Testis (tissue), 3 donors: Measurements from ENCODE around the gene PODXL2. TPM values are rescaled to one million over a fixed set of nuclear protein-coding genes. Genes with fewer than 3 reads are reported as not detected.

Source experiments
- DNase-seq: peaks from one replicate; pipeline ENCODE4 v3.0.0-alpha.2; 2019
- H3K27ac ChIP-seq, 2 donors: fragments of 200-600 bp; sonication (generic); one replicate each; pipeline ENCODE4 v1.5.1; 2019
- H3K27me3 ChIP-seq: fragments of 200-600 bp; sonication (generic); one replicate; pipeline ENCODE4 v1.5.1; 2019
- H3K36me3 ChIP-seq: fragments of 200-600 bp; sonication (generic); one replicate; pipeline ENCODE4 v1.5.1; 2017; ENCODE audit warnings: low read depth; ENCODE audit errors: missing control alignments
- H3K4me1 ChIP-seq: fragments of 200-600 bp; sonication (generic); one replicate; pipeline ENCODE4 v1.5.1; 2019
- H3K4me3 ChIP-seq, 2 donors: fragments of 200-600 bp; sonication (generic); one replicate each; pipeline ENCODE4 v1.5.1; 2017 to 2019
- H3K9me3 ChIP-seq: fragments of 200-600 bp; sonication (generic); one replicate; pipeline ENCODE4 v1.5.1; 2017
- CTCF ChIP-seq, 3 experiments: fragments of 450-650 bp in 2 of 3; fragments of 200-600 bp in 1 of 3; sonication (generic) in 1 of 3; IDR thresholded peaks; one replicate each; pipeline ENCODE4 v1.5.1; 2016 to 2019; ENCODE audit warnings: antibody characterized with exemption in 3 of 3, mild to moderate bottlenecking in 2 of 3, moderate library complexity in 1 of 3
- POLR2A ChIP-seq: fragments of 450-650 bp; IDR thresholded peaks from one replicate; pipeline ENCODE4 v1.6.1; 2017; ENCODE audit warnings: antibody characterized with exemption, mild to moderate bottlenecking, moderate library complexity
- WGBS, 2 donors: methylation state at CpG; one replicate each; pipeline ENCODE4 v1.1.5; 2018; 5-methylcytosine and 5-hydroxymethylcytosine counted together
- intact Hi-C: fragments of 100-400 bp; cut with DNase I; formaldehyde crosslinking; loops from one replicate; pipeline ENCODE4 v1.15.1; 2023; ENCODE audit warnings: low total_unique reads
- polyA plus RNA-seq: library from polyadenylated mRNA; stranded (reverse); fragments of 350-450 nt; fragmentation: Illumina TruSeq; extraction: RNeasy Lipid Tissue Mini Kit (QIAGEN cat#74804); gene quantifications from one replicate; pipeline ENCODE4 v1.2.3, GENCODE V29; 2014; ENCODE audit warnings: low read depth, low replicate concordance; ENCODE audit not compliant: insufficient read depth
- total RNA-seq, 2 donors: library from RNA; depleted of rRNA; stranded (reverse); fragments of >200 nt; gene quantifications; one replicate each; pipeline ENCODE4 v1.2.3, GENCODE V29; 2016

Gene PODXL2
- total and polyA plus RNA-seq, 3 donors from 2014 or later, result 51.3 to 88.8 (median 71.9) TPM

GRCh38 chr3:127687228-127687737, 58.3 kb downstream of the PODXL2 start:
- TF ChIP-seq CTCF (IDR thresholded peaks at IDR 0.05) (no peak), POLR2A (no peak)
- 83 to 84% methylated on average over 2 of the region's 2 CpGs for WGBS, 2 donors
- H3K27me3 ChIP-seq, result no peaks in the 10 kb centered on the region
- intact Hi-C loops, result no loop called here
- H3K4me1 ChIP-seq, result peaks cover 7% of the 10 kb centered on the region
- H3K36me3 ChIP-seq, result no peaks in the 10 kb centered on the region
- no peak for DNase-seq
- no peak overlapping the region for H3K4me3 ChIP-seq
- H3K27ac ChIP-seq, result no peak overlapping the region
- H3K9me3 ChIP-seq, result no peaks in the 10 kb centered on the region

GRCh38 chr3:127688022-127688415, 59.0 kb downstream of the PODXL2 start:
- intact Hi-C loops, result no loop called here
- Histone ChIP-seq H3K27me3 (no peaks in the 10 kb centered on the region), H3K4me1 (peaks cover 7% of the 10 kb centered on the region), H3K9me3 (no peaks in the 10 kb centered on the region), H3K36me3 (no peaks in the 10 kb centered on the region), H3K27ac (no peak overlapping the region), H3K4me3 (no peak overlapping the region)
- TF ChIP-seq POLR2A, result no peak
- TF ChIP-seq CTCF (IDR thresholded peaks at IDR 0.05), result no peak
- no peak for DNase-seq
- 68 to 75% methylated on average over 2 of the region's 2 CpGs for WGBS, 2 donors

GRCh38 chr3:127688416-127689265, 59.7 kb downstream of the PODXL2 start:
- WGBS, 2 donors, result 85 to 88% methylated on average over 19 to 20 of the region's 20 CpGs
- no peak for TF ChIP-seq POLR2A
- no peak for TF ChIP-seq CTCF (IDR thresholded peaks at IDR 0.05)
- H3K36me3 ChIP-seq, result no peaks in the 10 kb centered on the region
- no peak overlapping the region for H3K27ac ChIP-seq
- H3K4me1 ChIP-seq, result peaks cover 7% of the 10 kb centered on the region
- H3K9me3 ChIP-seq, result no peaks in the 10 kb centered on the region
- no peak overlapping the region for H3K4me3 ChIP-seq
- intact Hi-C loops, result no loop called here
- no peak for DNase-seq
- no peaks in the 10 kb centered on the region for H3K27me3 ChIP-seq

- WGBS, 2 donors, result 85 to 87% methylated on average over 11 to 19 of the region's 19 CpGs
- no peak overlapping the region for H3K4me3 ChIP-seq
- H3K4me1 ChIP-seq, result peaks cover 7% of the 10 kb centered on the region
- TF ChIP-seq POLR2A (no peak), CTCF (IDR thresholded peaks at IDR 0.05) (no peak)
- no peaks in the 10 kb centered on the region for H3K9me3 ChIP-seq
- no peak overlapping the region for H3K27ac ChIP-seq
- intact Hi-C loops, result no loop called here
- no peaks in the 10 kb centered on the region for H3K36me3 ChIP-seq
- no peaks in the 10 kb centered on the region for H3K27me3 ChIP-seq
- DNase-seq, result no peak
These were observed 60.4 kb downstream of the PODXL2 start for GRCh38 chr3:127689266-127689860.
